Cardiac fibroblast (primary cell): ENCODE measurements around the gene HMG20B.
A peak's percentile ranks its signal among the peaks of the same experiment; 100 is the strongest.

Source experiments
- DNase-seq, 2 donors: peaks; one replicate each; pipeline versions ENCODE4 v3.0.0 to v3.0.0-alpha.2; 2010; ENCODE audit warnings: low read depth in 2 of 2
- H3K4me3 ChIP-seq, 2 donors: replicated peaks in 1 of 2; 1 replicate in 1 of 2; 2 replicates in 1 of 2; pipeline ENCODE4 v1.5.1; 2011; ENCODE audit warnings: low read depth in 2 of 2, low read length in 2 of 2, mild to moderate bottlenecking in 2 of 2, moderate library complexity in 1 of 2
- CTCF ChIP-seq: IDR thresholded peaks from one replicate; pipeline ENCODE4 v1.5.1; 2011; ENCODE audit warnings: low read depth, mild to moderate bottlenecking, low read length, inconsistent platforms

The HMG20B gene

GRCh38 chr19:3572855-3573161 lies at the start of gene HMG20B:
Gene HMG20B (plus strand): TSS chr19:3572944. CDS start chr19:3573310, 366 bp downstream.
- no peak for TF ChIP-seq CTCF

DNA sequence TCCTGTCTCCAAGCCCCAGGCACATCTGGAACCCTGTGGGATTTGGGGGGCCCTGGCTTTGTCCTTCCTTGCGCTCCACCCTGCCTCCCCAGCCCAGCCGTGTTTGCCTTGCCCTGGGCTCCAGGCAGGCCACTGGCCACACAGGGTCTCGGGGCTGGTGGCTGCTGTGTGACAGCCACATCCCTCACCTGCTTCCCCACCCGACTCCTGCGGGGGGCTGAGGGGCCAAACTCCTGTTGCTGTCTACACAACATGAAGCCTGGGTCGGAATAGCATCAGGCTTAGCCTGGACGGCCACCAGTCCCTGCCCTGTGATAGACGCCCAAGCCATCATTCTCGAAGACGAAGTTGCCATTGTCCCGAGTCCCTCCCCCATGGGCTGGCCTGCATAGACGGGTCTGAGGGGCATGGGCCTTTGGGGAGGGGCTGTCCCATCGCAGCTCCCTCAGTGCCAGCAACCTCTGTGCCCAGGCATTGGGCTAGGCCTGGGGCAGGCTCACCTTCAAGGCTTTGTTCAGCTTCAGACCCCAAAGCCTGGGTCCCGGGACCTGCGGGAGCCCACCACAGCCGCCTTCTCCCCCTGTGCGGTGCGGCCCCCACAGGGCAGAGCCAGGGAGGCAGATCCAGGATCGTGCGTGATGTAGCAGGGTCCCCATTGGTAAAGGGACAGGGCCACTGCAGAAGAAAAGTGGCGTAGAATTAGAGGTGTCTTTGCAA lies 49.2 kb upstream of the HMG20B start:
- no peak overlapping the region for H3K4me3 ChIP-seq
- TF ChIP-seq CTCF: no peak
- no peak for DNase-seq

More at GRCh38 chr19:3572855-3573161, at the start of gene HMG20B:
- DNase-seq: no peak
- peak within 1 kb of the TSS; percentile 88 to 95 for H3K4me3 ChIP-seq

DNA sequence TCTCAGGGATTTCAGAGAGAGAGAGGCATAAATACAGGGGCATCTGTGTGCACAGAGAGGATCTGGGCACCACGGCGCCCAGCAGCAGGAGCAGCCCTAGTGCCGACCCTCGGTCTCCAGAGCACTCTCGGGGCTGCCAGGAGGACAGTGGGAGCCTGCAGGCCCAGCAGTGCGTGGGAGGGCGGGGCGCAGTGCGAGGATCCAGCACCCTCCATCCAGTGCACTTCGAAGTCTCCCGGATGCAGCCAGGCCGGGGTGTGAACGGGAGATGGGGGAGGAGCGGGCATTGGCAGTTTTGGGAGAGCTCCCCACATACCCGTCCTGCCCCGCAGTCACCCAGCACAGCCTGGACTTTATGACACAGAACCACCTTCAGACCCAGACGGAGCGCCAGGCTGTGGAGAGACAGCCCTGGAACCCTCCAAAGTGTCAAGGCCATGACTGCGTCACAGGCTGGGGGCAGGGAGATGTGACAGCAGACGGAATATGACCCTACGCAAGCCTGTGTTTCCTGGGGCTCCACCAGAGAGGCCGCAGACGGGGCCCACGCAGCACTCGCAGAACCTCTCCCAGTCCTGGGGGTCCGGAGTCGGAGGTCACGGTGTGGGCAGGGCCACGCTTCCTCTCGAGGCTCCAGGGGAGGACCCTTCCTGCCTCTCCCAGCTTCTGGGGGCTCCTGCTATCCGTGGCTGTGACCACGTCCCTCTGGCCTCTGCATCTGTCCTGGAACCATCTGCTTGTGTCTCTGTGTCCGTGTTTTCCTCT lies 48.5 kb upstream of the HMG20B start:
- DNase-seq: no peak
- no peak overlapping the region for H3K4me3 ChIP-seq
- TF ChIP-seq CTCF: no peak

DNA sequence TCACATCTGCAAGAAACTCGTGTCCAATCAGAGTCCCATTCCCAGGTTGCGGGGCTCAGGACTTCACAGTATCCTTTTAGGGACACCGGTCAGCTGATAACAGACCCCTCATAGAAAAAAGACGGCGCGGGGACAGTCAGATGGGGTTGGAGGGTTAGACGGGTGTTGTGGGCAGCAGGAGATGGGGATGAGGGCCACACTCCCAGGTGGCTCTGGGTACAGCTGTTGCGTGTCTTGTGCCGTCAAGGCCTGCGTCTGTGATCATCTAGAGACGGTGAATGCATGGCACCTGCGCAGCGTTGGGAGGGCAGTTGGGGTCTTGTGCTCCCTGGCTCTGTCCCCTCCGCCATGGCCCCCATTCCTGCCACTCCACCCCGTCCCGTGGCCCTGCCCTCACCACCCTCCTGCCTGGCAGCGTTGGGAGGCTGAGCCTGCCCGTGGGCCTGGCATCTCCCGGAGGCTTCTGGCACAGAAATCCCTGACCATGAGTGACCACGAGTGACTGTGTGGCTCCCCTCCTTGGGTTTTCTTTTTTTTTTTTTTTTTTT lies 47.8 kb upstream of the HMG20B start:
- no peak for TF ChIP-seq CTCF
- no peak overlapping the region for H3K4me3 ChIP-seq
- DNase-seq: no peak

- no peak overlapping the region for H3K4me3 ChIP-seq
- TF ChIP-seq CTCF: peak; percentile 18
- DNase-seq: no peak
These were observed 46.1 kb upstream of the HMG20B start for GRCh38 chr19:3526507-3527237.

DNA sequence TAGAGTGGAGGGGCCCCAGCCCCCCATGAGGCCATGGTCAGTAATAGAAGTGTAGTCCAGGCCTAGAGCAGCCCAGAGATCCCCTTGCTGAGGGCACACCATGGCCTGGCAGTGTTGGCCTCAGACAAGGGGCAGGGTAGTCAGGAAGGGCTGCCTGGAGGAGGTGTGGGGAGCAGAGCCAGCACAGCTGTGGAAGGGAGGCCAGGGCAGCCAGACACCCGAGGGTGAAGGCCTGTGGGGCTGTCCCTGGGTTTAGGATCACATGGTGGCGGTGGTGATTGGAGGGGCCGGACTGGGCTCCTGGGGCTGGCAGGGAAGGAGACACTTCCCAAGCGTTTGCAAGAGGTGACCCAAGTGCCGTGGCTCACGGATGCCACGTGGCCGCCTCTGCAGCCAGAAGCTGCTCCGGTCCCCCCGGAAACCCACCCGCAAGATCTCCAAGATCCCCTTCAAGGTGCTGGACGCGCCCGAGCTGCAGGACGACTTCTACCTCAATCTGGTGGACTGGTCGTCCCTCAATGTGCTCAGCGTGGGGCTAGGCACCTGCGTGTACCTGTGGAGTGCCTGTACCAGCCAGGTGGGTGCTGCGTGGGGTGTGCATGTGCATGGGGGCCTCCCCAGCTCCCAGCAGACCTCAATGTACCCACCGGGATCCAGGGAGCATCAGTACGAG lies 45.4 kb upstream of the HMG20B start:
- TF ChIP-seq CTCF: no peak
- DNase-seq: no peak
- no peak overlapping the region for H3K4me3 ChIP-seq
